MCF 10A (cell line): ENCODE results near the gene APOBEC3B. TPM values are rescaled to one million over a fixed set of nuclear protein-coding genes. Genes with fewer than 3 reads are reported as not detected.

ENCODE experiments used
- Bru-seq: library from RNA; stranded (reverse); fragments of 400-500 nt; gene quantifications from one replicate; lab custom pipeline; 2021; lab: Mats Ljungman, UMichigan
- BruChase-seq, 2 experiments: library from RNA; stranded (reverse); fragments of 400-500 nt; gene quantifications; one replicate each; lab custom pipeline; 2021; lab: Mats Ljungman, UMichigan
- BruUV-seq: library from RNA; stranded (reverse); fragments of 400-500 nt; replicated peaks from 2 replicates; lab custom pipeline; 2021; lab: Mats Ljungman, UMichigan
- CTCF ChIA-PET: fragments of 300-600 bp; sonication (Branson Sonifier 250); formaldehyde crosslinking; extraction: SDS; loops from one replicate; lab custom pipeline; 2021; ENCODE audit warnings: antibody characterized with exemption, inconsistent platforms; lab: Yijun Ruan, JAX
- POLR2A ChIA-PET: fragments of 300-600, 350-650 bp; sonication (Branson Sonifier 250); formaldehyde crosslinking; extraction: SDS; loops from one replicate; lab custom pipeline; 2020; ENCODE audit warnings: antibody characterized with exemption, inconsistent platforms; lab: Yijun Ruan, JAX
- DNase-seq: peaks from one replicate; pipeline ENCODE4 v3.0.0-alpha.2; 2018; ENCODE audit not compliant: unreplicated experiment
- H3K27ac Mint-ChIP-seq: one replicate; pipeline ENCODE4 v1.8.0; 2022; ENCODE audit warnings: mild to moderate bottlenecking, low read depth, mixed read lengths; ENCODE audit not compliant: unreplicated experiment
- H3K27me3 Mint-ChIP-seq: one replicate; pipeline ENCODE4 v1.8.0; 2022; ENCODE audit warnings: mixed read lengths; ENCODE audit not compliant: insufficient read depth, unreplicated experiment
- H3K36me3 Mint-ChIP-seq: one replicate; pipeline ENCODE4 v1.8.0; 2022; ENCODE audit warnings: mild to moderate bottlenecking, moderate library complexity, mixed read lengths; ENCODE audit not compliant: insufficient read depth, unreplicated experiment
- H3K4me1 Mint-ChIP-seq: one replicate; pipeline ENCODE4 v1.8.0; 2022; ENCODE audit warnings: mixed read lengths; ENCODE audit not compliant: insufficient read depth, unreplicated experiment
- H3K4me3 Mint-ChIP-seq: one replicate; pipeline ENCODE4 v1.8.0; 2022; ENCODE audit warnings: mild to moderate bottlenecking, moderate library complexity, mixed read lengths; ENCODE audit not compliant: unreplicated experiment
- H3K9me3 Mint-ChIP-seq: one replicate; pipeline ENCODE4 v1.8.0; 2022; ENCODE audit warnings: mixed read lengths; ENCODE audit not compliant: unreplicated experiment
- intact Hi-C: fragments of 100-400 bp; cut with micrococcal nuclease; formaldehyde crosslinking; loops from 2 replicates; pipeline ENCODE4 v1.14.1; 2022
- long read RNA-seq: library from polyadenylated mRNA; stranded (forward); transcript quantifications from one replicate; pipeline ENCODE4 v2.0.0, GENCODE V29; 2022
- total RNA-seq: library from RNA; stranded (reverse); gene quantifications from 2 replicates; pipeline ENCODE4 v1.2.3, GENCODE V29; 2022
- TF ChIP-seq, protein P1 (sequence below): fragments of 200-600 bp; IDR thresholded peaks from one replicate; pipeline ENCODE4 v1.8.0; 2022; ENCODE audit warnings: antibody characterized with exemption, mild to moderate bottlenecking; ENCODE audit not compliant: unreplicated experiment

Gene APOBEC3B
- 1.0 and 1.1 TPM in 2 replicates for total RNA-seq
- percentile 39 among the genes with signal in this experiment for Bru-seq, nascent RNA
- percentile 62 among the genes with signal in this experiment for BruChase-seq, experiment 1, labeled RNA remaining after a 6-hour chase
- percentile 52 among the genes with signal in this experiment for BruChase-seq, experiment 2, labeled RNA remaining after a 2-hour chase
- long read RNA-seq, partial matches to known transcripts: 0 of 3 reads
- long read RNA-seq, other reads (novel, unspliced or antisense): 0 of 3 reads

DNA sequence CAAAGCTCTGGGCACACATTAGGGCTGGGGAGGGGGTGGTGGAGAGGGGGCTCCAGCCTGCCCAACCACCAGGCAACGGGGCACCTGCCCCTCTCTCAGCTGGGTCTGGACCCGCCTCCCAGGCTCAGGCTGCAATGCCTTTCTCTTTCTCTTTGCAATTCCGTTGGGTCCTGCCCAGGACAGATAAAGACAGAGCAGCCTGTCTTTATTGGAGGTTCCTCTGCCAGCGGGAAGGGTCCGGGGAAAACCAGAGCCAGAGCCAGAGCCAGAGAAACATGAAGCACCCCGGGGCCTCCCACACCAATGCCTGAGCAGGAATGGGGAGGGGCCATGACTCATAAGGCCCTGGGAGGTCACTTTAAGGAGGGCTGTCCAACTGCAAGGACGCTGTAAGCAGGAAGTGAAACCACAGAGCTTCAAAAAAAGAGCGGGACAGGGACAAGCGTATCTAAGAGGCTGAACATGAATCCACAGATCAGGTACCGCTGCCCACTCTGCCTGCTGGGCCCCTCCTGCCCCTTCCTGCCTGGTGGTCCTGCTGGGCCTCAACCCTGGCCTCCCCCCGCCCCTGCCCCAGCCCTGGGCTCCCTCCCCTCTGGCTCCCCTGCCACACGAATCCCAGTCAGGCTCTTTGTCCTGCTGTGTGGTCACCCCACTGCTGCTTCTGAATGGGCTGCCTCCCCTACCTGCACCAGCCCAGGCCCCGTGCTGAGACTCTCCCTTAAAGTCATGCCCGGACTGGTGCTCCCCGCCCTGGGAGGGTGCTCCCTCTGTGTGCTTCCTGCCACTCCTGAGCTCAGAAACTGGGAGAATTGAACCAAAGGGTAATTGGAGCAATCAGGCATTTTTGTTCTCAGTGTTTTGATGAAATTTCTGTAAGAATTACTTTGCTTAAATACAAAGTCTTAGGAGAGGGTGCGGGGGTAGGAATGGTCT is at the start of gene APOBEC3B:
Gene APOBEC3B, plus strand, starts transcription at position 356 of the 936 bp plus-strand sequence. Its CDS starts 107 bp downstream, at position 463.
- peak; percentile 98 for DNase-seq
- intact Hi-C loops: loop anchor here (1.0 to 5.0 kb wide), 3 partner anchors 13 to 110 kb away; partner anchors contain the start of gene CBX6
- TF ChIP-seq, protein P1, sequence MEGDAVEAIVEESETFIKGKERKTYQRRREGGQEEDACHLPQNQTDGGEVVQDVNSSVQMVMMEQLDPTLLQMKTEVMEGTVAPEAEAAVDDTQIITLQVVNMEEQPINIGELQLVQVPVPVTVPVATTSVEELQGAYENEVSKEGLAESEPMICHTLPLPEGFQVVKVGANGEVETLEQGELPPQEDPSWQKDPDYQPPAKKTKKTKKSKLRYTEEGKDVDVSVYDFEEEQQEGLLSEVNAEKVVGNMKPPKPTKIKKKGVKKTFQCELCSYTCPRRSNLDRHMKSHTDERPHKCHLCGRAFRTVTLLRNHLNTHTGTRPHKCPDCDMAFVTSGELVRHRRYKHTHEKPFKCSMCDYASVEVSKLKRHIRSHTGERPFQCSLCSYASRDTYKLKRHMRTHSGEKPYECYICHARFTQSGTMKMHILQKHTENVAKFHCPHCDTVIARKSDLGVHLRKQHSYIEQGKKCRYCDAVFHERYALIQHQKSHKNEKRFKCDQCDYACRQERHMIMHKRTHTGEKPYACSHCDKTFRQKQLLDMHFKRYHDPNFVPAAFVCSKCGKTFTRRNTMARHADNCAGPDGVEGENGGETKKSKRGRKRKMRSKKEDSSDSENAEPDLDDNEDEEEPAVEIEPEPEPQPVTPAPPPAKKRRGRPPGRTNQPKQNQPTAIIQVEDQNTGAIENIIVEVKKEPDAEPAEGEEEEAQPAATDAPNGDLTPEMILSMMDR: no peak
- Mint-ChIP-seq H3K4me3 (peak within 1 kb of the TSS; percentile 73), H3K4me1 (peaks cover 15% of the 10 kb centered on the region), H3K27ac (peak within 1 kb of the TSS; percentile 70), H3K9me3 (no peaks in the 10 kb centered on the region), H3K27me3 (peaks cover 25% of the 10 kb centered on the region), H3K36me3 (no peaks in the 10 kb centered on the region)
- BruUV-seq: TSS peak; percentile 80
- POLR2A ChIA-PET: interaction anchor here (1.0 to 1.7 kb wide), 3 partner anchors 58 to 337 kb away, joined by 3 to 6 read pairs (median 4); partner anchors contain the start of genes CBX6 and RPL3
- CTCF ChIA-PET: interaction anchor here (1.0 to 2.3 kb wide), 2 partner anchors 9 to 113 kb away, joined by 3 to 9 read pairs; no protein-coding TSS in a partner anchor

GRCh38 chr22:38935023-38935422 is 47.1 kb upstream of the APOBEC3B start:
- DNase-seq: peak; percentile 91
- no peaks in the 10 kb centered on the region for H3K36me3 Mint-ChIP-seq
- H3K9me3 Mint-ChIP-seq: no peaks in the 10 kb centered on the region
- TF ChIP-seq, protein P1: no peak
- BruUV-seq: no TSS peak
- ChIA-PET POLR2A (interaction anchor here (1.7 to 2.8 kb wide), 2 partner anchors 11 to 14 kb away, joined by 5 to 11 read pairs; no protein-coding TSS in a partner anchor), CTCF (interaction anchor here (0.6 to 1.3 kb wide), 3 partner anchors 9 to 63 kb away, joined by 4 to 6 read pairs (median 4); partner anchors contain the start of gene CBX6)
- no peak overlapping the region for H3K4me3 Mint-ChIP-seq
- H3K27me3 Mint-ChIP-seq: peaks cover 71% of the 10 kb centered on the region
- intact Hi-C loops: no loop called here
- no peak overlapping the region for H3K27ac Mint-ChIP-seq
- peaks cover 8% of the 10 kb centered on the region for H3K4me1 Mint-ChIP-seq

- Mint-ChIP-seq H3K9me3 (no peaks in the 10 kb centered on the region), H3K36me3 (no peaks in the 10 kb centered on the region), H3K27ac (no peak overlapping the region), H3K27me3 (peaks cover 71% of the 10 kb centered on the region), H3K4me1 (peaks cover 8% of the 10 kb centered on the region), H3K4me3 (no peak overlapping the region)
- DNase-seq: no peak
- POLR2A ChIA-PET: interaction anchor here (1.7 to 2.8 kb wide), 2 partner anchors 11 to 15 kb away, joined by 5 to 11 read pairs; no protein-coding TSS in a partner anchor
- no TSS peak for BruUV-seq
- TF ChIP-seq, protein P1: no peak
- CTCF ChIA-PET: interaction anchor here (0.6 to 1.3 kb wide), 4 partner anchors 10 to 376 kb away, joined by 3 to 6 read pairs (median 4); partner anchors contain the start of gene CBX6
- intact Hi-C loops: no loop called here
Observed at GRCh38 chr22:38935616-38936015, 46.5 kb upstream of the APOBEC3B start.
